H9 (cell line): ENCODE measurements around the gene CREG1. TPM values are rescaled to one million over a fixed set of nuclear protein-coding genes. Genes with fewer than 3 reads are reported as not detected.

Experiments used
- DNase-seq: peaks from one replicate; pipeline ENCODE4 v3.0.0-alpha.2; 2017
- H2AFZ ChIP-seq: one replicate; pipeline ENCODE4 v1.6.1; 2013; ENCODE audit warnings: mild to moderate bottlenecking, low read length, control low read depth, moderate library complexity
- H2AK5ac ChIP-seq: 2 replicates; pipeline ENCODE4 v1.6.1; 2013; ENCODE audit warnings: low read length, control low read depth, mixed read lengths; ENCODE audit not compliant: insufficient read length
- H2BK120ac ChIP-seq: one replicate; pipeline ENCODE4 v1.6.1; 2013; ENCODE audit warnings: low read depth, mild to moderate bottlenecking, low read length, control low read depth, inconsistent platforms; ENCODE audit not compliant: poor library complexity, severe bottlenecking
- H2BK12ac ChIP-seq: 2 replicates; pipeline ENCODE4 v1.6.1; 2013; ENCODE audit warnings: low read length, control low read depth, mixed read lengths, low read depth; ENCODE audit not compliant: insufficient read length
- H2BK15ac ChIP-seq: 2 replicates; pipeline ENCODE4 v1.6.1; 2013; ENCODE audit warnings: low read depth, low read length, control low read depth
- H2BK20ac ChIP-seq: one replicate; pipeline ENCODE4 v1.6.1; 2013; ENCODE audit warnings: low read depth, mild to moderate bottlenecking, low read length, control low read depth, inconsistent platforms; ENCODE audit not compliant: poor library complexity, severe bottlenecking
- H2BK5ac ChIP-seq: 2 replicates; pipeline ENCODE4 v1.6.1; 2013; ENCODE audit warnings: low read length, control low read depth, mixed read lengths; ENCODE audit not compliant: insufficient read length
- H3K14ac ChIP-seq: 2 replicates; pipeline ENCODE4 v1.6.1; 2013; ENCODE audit warnings: low read length, control low read depth; ENCODE audit not compliant: insufficient read depth
- H3K18ac ChIP-seq: 2 replicates; pipeline ENCODE4 v1.6.1; 2013; ENCODE audit warnings: low read depth, mild to moderate bottlenecking, mixed read lengths, low read length, control low read depth; ENCODE audit not compliant: insufficient read length
- H3K23ac ChIP-seq: 2 replicates; pipeline ENCODE4 v1.6.1; 2013; ENCODE audit warnings: low read length, control low read depth, mixed read lengths, low read depth; ENCODE audit not compliant: insufficient read length
- H3K23me2 ChIP-seq: 2 replicates; pipeline ENCODE4 v1.6.1; 2013; ENCODE audit warnings: low read depth, mild to moderate bottlenecking, mixed read lengths, low read length, control low read depth; ENCODE audit not compliant: insufficient read length, poor library complexity, severe bottlenecking
- H3K27ac ChIP-seq: 2 replicates; pipeline ENCODE4 v1.5.1; 2013; ENCODE audit warnings: low read length, control low read depth, mixed read lengths, low read depth; ENCODE audit not compliant: insufficient read length
- H3K27me3 ChIP-seq: 2 replicates; pipeline ENCODE4 v1.6.1; 2013; ENCODE audit warnings: low read length, control low read depth, inconsistent platforms; ENCODE audit not compliant: insufficient read depth
- H3K4ac ChIP-seq: 2 replicates; pipeline ENCODE4 v1.6.1; 2013; ENCODE audit warnings: low read depth, mild to moderate bottlenecking, control low read depth, inconsistent platforms, low read length, moderate library complexity
- H3K4me1 ChIP-seq: 2 replicates; pipeline ENCODE4 v1.6.1; 2013; ENCODE audit warnings: low read length, control low read depth, inconsistent platforms; ENCODE audit not compliant: insufficient read depth
- H3K4me2 ChIP-seq: 2 replicates; pipeline ENCODE4 v1.6.1; 2013; ENCODE audit warnings: low read length, control low read depth, mixed read lengths; ENCODE audit not compliant: insufficient read length, insufficient read depth
- H3K56ac ChIP-seq: 2 replicates; pipeline ENCODE4 v1.6.1; 2013; ENCODE audit warnings: low read depth, mild to moderate bottlenecking, mixed read lengths, low read length, control low read depth; ENCODE audit not compliant: insufficient read length
- H3K79me1 ChIP-seq: 2 replicates; pipeline ENCODE4 v1.6.1; 2013; ENCODE audit warnings: low read depth, mild to moderate bottlenecking, moderate library complexity, low read length, control low read depth, inconsistent platforms; ENCODE audit not compliant: insufficient read depth, poor library complexity, severe bottlenecking
- H3K79me2 ChIP-seq: 2 replicates; pipeline ENCODE4 v1.6.1; 2013; ENCODE audit warnings: low read length, control low read depth, inconsistent platforms; ENCODE audit not compliant: insufficient read depth
- H3K9ac ChIP-seq: 2 replicates; pipeline ENCODE4 v1.6.1; 2013; ENCODE audit warnings: low read length, control low read depth, mixed read lengths; ENCODE audit not compliant: insufficient read length; ENCODE audit errors: extremely low read depth
- H3K9me3 ChIP-seq: one replicate; pipeline ENCODE4 v1.6.1; 2013; ENCODE audit warnings: low read depth, low read length, inconsistent platforms; ENCODE audit not compliant: control insufficient read depth
- H3T11ph ChIP-seq: one replicate; pipeline ENCODE4 v1.6.1; 2013; ENCODE audit warnings: mild to moderate bottlenecking, low read length, control low read depth, inconsistent platforms
- H4K20me1 ChIP-seq: one replicate; pipeline ENCODE4 v1.6.1; 2013; ENCODE audit not compliant: control insufficient read depth, insufficient read length, insufficient read depth
- H4K5ac ChIP-seq: 2 replicates; pipeline ENCODE4 v1.6.1; 2013; ENCODE audit warnings: low read depth, mild to moderate bottlenecking, mixed read lengths, low read length, control low read depth; ENCODE audit not compliant: insufficient read length
- H4K8ac ChIP-seq: replicated peaks from 2 replicates; pipeline ENCODE4 v1.6.1; 2013; ENCODE audit warnings: low read length, control low read depth, mixed read lengths, low read depth; ENCODE audit not compliant: insufficient read length
- H4K91ac ChIP-seq: 2 replicates; pipeline ENCODE4 v1.6.1; 2013; ENCODE audit warnings: low read depth, mild to moderate bottlenecking, moderate library complexity, mixed read lengths, low read length, control low read depth; ENCODE audit not compliant: insufficient read length
- H3K27ac Mint-ChIP-seq, 3 experiments: 2 replicates in 2 of 3; 3 replicates in 1 of 3; pipeline ENCODE4 v1.8.0; 2020 to 2021; ENCODE audit warnings: mixed read lengths in 3 of 3, mild to moderate bottlenecking in 1 of 3, moderate library complexity in 1 of 3
- H3K27me3 Mint-ChIP-seq: 2 replicates; pipeline ENCODE4 v1.8.0; 2021; ENCODE audit warnings: low read depth, mild to moderate bottlenecking, moderate library complexity, mixed read lengths
- H3K36me3 Mint-ChIP-seq, 3 experiments: 2 replicates in 2 of 3; 3 replicates in 1 of 3; pipeline ENCODE4 v1.8.0; 2020 to 2021; ENCODE audit warnings: low read depth in 3 of 3, mixed read lengths in 3 of 3; ENCODE audit not compliant: insufficient read depth in 1 of 3
- H3K4me1 Mint-ChIP-seq, 2 experiments: 2 replicates each; pipeline ENCODE4 v1.8.0; 2020; ENCODE audit warnings: mixed read lengths in 2 of 2
- H3K4me3 Mint-ChIP-seq, 2 experiments: 2 replicates in 1 of 2; 3 replicates in 1 of 2; pipeline ENCODE4 v1.8.0; 2020 to 2021; ENCODE audit warnings: mild to moderate bottlenecking in 2 of 2, mixed read lengths in 2 of 2, moderate library complexity in 1 of 2
- H3K9me3 Mint-ChIP-seq, 2 experiments: 2 replicates in 1 of 2; 3 replicates in 1 of 2; pipeline ENCODE4 v1.8.0; 2020; ENCODE audit warnings: mild to moderate bottlenecking in 2 of 2, mixed read lengths in 2 of 2, moderate library complexity in 1 of 2
- WGBS: extraction: QIAGEN DNeasy Blood & Tissue Kit; methylation state at CpG from one replicate; pipeline ENCODE4 v1.1.7; 2013; ENCODE audit warnings: missing lambda C conversion rate, low lambda C conversion rate, mixed read lengths; ENCODE audit not compliant: insufficient read length; ENCODE audit errors: extremely low coverage; 5-methylcytosine and 5-hydroxymethylcytosine counted together
- total RNA-seq: library from RNA; stranded (reverse); gene quantifications from 2 replicates; pipeline ENCODE4 v1.2.1, GENCODE V29; 2021
- TF ChIP-seq, protein P1 (sequence below): fragments of 200-600 bp; sonication (generic); conservative IDR thresholded peaks from 3 replicates; pipeline ENCODE4 v1.8.0; 2021; ENCODE audit warnings: antibody characterized with exemption, mild to moderate bottlenecking

CREG1 gene
- total RNA-seq, 1 experiment from 2014 or later: 19.8 TPM

DNA sequence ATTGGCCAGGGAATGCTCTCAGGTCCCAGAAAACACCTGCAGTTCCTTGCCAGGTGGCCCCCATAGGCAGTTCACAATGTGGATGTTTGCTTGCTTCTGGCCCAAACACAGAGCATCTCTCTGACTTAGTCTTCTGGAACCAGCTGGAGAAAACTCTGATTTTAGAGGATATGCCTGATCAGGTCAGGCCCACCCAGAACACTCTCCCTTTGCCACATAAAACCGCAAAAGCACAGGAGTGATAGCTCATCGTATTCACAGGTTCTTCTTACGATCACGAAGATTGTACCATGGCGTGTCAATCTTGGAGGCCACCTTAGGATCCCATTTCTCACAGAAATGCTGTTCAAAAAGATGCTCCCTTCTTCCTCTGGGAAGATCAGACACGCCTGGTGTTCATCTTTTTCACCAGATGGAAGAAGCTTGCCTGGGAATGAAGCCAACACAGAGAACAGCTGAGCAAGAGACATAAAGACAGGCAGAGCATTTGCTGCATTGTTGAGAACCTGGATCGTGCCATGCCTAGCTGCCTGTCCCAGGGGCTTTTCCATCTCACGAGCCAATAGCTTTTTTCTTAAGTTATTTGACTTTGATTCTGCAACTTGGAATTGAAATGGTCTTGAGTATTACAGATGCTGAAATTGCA lies 23.6 kb downstream of the CREG1 start:
- Histone ChIP-seq H3K14ac (no peak overlapping the region), H4K91ac (no peak overlapping the region), H4K8ac (no peak overlapping the region), H3K18ac (no peak overlapping the region), H3K27ac (no peak overlapping the region), H3K27me3 (no peaks in the 10 kb centered on the region), H4K5ac (no peak overlapping the region), H3K4me1 (no peaks in the 10 kb centered on the region), H2BK12ac (no peak overlapping the region), H2BK15ac (no peak overlapping the region), H2BK20ac (no peak overlapping the region), H3K4ac (no peak overlapping the region), H2AFZ (no peak overlapping the region), H3K23me2 (no peaks in the 10 kb centered on the region), H3K9ac (no peak overlapping the region), H2BK5ac (no peak overlapping the region), H2BK120ac (no peak overlapping the region), H3T11ph (no peak overlapping the region), H3K4me2 (no peak overlapping the region), H4K20me1 (no peaks in the 10 kb centered on the region), H3K9me3 (no peaks in the 10 kb centered on the region), H3K23ac (no peak overlapping the region), H3K79me1 (no peaks in the 10 kb centered on the region), H3K79me2 (no peaks in the 10 kb centered on the region), H2AK5ac (no peak overlapping the region), H3K56ac (no peak overlapping the region)
- Mint-ChIP-seq H3K4me1 (peaks cover 0 to 3% of the 10 kb centered on the region in 2 experiments; a peak in 2 of 4 replicates), H3K27ac (no peak overlapping the region), H3K4me3 (no peak overlapping the region), H3K36me3 (no peaks in the 10 kb centered on the region), H3K9me3 (no peaks in the 10 kb centered on the region), H3K27me3 (peaks cover 32% of the 10 kb centered on the region)
- WGBS: no CpG with 5 or more reads among the region's 8 CpGs
- TF ChIP-seq, protein P1, sequence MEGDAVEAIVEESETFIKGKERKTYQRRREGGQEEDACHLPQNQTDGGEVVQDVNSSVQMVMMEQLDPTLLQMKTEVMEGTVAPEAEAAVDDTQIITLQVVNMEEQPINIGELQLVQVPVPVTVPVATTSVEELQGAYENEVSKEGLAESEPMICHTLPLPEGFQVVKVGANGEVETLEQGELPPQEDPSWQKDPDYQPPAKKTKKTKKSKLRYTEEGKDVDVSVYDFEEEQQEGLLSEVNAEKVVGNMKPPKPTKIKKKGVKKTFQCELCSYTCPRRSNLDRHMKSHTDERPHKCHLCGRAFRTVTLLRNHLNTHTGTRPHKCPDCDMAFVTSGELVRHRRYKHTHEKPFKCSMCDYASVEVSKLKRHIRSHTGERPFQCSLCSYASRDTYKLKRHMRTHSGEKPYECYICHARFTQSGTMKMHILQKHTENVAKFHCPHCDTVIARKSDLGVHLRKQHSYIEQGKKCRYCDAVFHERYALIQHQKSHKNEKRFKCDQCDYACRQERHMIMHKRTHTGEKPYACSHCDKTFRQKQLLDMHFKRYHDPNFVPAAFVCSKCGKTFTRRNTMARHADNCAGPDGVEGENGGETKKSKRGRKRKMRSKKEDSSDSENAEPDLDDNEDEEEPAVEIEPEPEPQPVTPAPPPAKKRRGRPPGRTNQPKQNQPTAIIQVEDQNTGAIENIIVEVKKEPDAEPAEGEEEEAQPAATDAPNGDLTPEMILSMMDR: no peak
- DNase-seq: no peak
